ENCODE results near the gene TNFSF15. TPM values are rescaled to one million over a fixed set of nuclear protein-coding genes. Genes with fewer than 3 reads are reported as not detected.

The TNFSF15 gene
- total RNA-seq, 1 experiment from 2014 or later, result not detected

- POLR2A ChIA-PET, result no interaction called here
- intact Hi-C loops (cut with micrococcal nuclease), result no loop called here
- Histone ChIP-seq H3K4me1 (ENCODE audit: control insufficient read depth in 1 of 2, insufficient read depth in 2 of 2, low read length in 2 of 2) (no peaks in the 10 kb centered on the region), H3K79me2 (ENCODE audit: insufficient read depth, low read length) (no peaks in the 10 kb centered on the region), H3K9me2 (ENCODE audit: insufficient read depth) (no peaks in the 10 kb centered on the region), H3K4me3 (replicated peaks in 1 of 2; ENCODE audit: low read depth in 1 of 2, low read length in 2 of 2) (no peak overlapping the region), H3K36me3 (ENCODE audit: control insufficient read depth in 1 of 2, insufficient read depth in 2 of 2, low read length in 2 of 2) (no peaks in the 10 kb centered on the region), H2AFZ (ENCODE audit: low read depth, low read length, poor library complexity, severe bottlenecking) (no peak overlapping the region), H3K4me2 (ENCODE audit: low read length) (no peak overlapping the region), H3K9ac (ENCODE audit: low read length) (no peak overlapping the region), H3K27me3 (ENCODE audit: insufficient read depth, low read length) (peaks cover 12% of the 10 kb centered on the region), H3K9me3 (ENCODE audit: control insufficient read depth in 1 of 2, insufficient read depth in 1 of 2, low read depth in 1 of 2, low read length in 2 of 2) (no peaks in the 10 kb centered on the region), H4K20me1 (ENCODE audit: insufficient read depth) (no peaks in the 10 kb centered on the region), H3K27ac (ENCODE audit: low read depth, low read length) (no peak overlapping the region)
- no peak for TF ChIP-seq ZBTB33 (IDR thresholded peaks at IDR 0.05; ENCODE audit: extremely low read depth, insufficient replicate concordance, low read length)
- TF ChIP-seq FOSL1 (IDR thresholded peaks at IDR 0.05; ENCODE audit: low read depth), result no peak
- TF ChIP-seq POLR2A (IDR thresholded peaks at IDR 0.05; ENCODE audit: borderline replicate concordance, extremely low read depth, insufficient read depth, insufficient read length), result no peak
- TF ChIP-seq SP1 (IDR thresholded peaks at IDR 0.05; ENCODE audit: low read depth), result no peak
- no peak for TF ChIP-seq ELF1 (IDR thresholded peaks at IDR 0.05; ENCODE audit: borderline replicate concordance, low read depth)
- TF ChIP-seq POLR2AphosphoS5 (IDR thresholded peaks at IDR 0.05; ENCODE audit: low read depth, low read length), result no peak
- TF ChIP-seq SIN3A (IDR thresholded peaks at IDR 0.05; ENCODE audit: low read depth), result no peak
- TF ChIP-seq EZH2 (IDR thresholded peaks at IDR 0.05), result no peak
- TF ChIP-seq SRF (IDR thresholded peaks at IDR 0.05; ENCODE audit: low read depth), result no peak
- TF ChIP-seq RAD21 (IDR thresholded peaks at IDR 0.05; ENCODE audit: low read depth), result no peak
- no peak for TF ChIP-seq TCF7L2 (IDR thresholded peaks at IDR 0.05; ENCODE audit: borderline replicate concordance, extremely low read depth, insufficient read depth, insufficient read length)
- TF ChIP-seq MAX (IDR thresholded peaks at IDR 0.05), result no peak
- TF ChIP-seq JUND (IDR thresholded peaks at IDR 0.05), result no peak
- TF ChIP-seq YY1 (IDR thresholded peaks at IDR 0.05; ENCODE audit: extremely low read depth, insufficient replicate concordance, low read depth, low read length), result no peak
- no peak for TF ChIP-seq ZNF274 (IDR thresholded peaks at IDR 0.05; ENCODE audit: low read depth, low read length)
- no peak for TF ChIP-seq CTCF (IDR thresholded peaks at IDR 0.05 in 2 of 3, conservative IDR thresholded peaks at IDR 0.05 in 1 of 3; ENCODE audit: borderline replicate concordance in 1 of 3, insufficient read depth in 1 of 3, low read depth in 2 of 3, low read length in 2 of 3)
- TF ChIP-seq REST (IDR thresholded peaks at IDR 0.05; ENCODE audit: low read depth), result no peak
- TF ChIP-seq ZFX (IDR thresholded peaks at IDR 0.05), result no peak
- no peak for TF ChIP-seq CBX3 (IDR thresholded peaks at IDR 0.05; ENCODE audit: low read depth)
- TF ChIP-seq CEBPB (IDR thresholded peaks at IDR 0.05; ENCODE audit: low read depth), result no peak
- CTCF ChIA-PET, result no interaction called here
- DNase-seq (ENCODE audit: low read depth, low spot score) (no peak), ATAC-seq (no peak)
- no TSS peak for BruUV-seq (replicated peaks)
- RAD21 ChIA-PET (ENCODE audit: low non-redundant PET in 1 of 2, low total read pairs in 2 of 2, uncharacterized antibody in 2 of 2, unreplicated experiment in 2 of 2), result no interaction called here
Observed at GRCh38 chr9:114854736-114855355, 49.0 kb upstream of the TNFSF15 start.
